NOMO-1 treated with DMSO at 0.1 percent for 48 hours (cell line): ENCODE measurements around the gene S100A5.
"Not testable (repeated sequence)": the region's sequence is repeated elsewhere in the genome, so short reads cannot be mapped to it uniquely, and the experiment has no call there.

Source experiments
- DNase-seq: peaks from one replicate; lab custom pipeline; 2025; ENCODE audit not compliant: unreplicated experiment; lab: John Stamatoyannopoulos, UW

S100A5 gene

DNA sequence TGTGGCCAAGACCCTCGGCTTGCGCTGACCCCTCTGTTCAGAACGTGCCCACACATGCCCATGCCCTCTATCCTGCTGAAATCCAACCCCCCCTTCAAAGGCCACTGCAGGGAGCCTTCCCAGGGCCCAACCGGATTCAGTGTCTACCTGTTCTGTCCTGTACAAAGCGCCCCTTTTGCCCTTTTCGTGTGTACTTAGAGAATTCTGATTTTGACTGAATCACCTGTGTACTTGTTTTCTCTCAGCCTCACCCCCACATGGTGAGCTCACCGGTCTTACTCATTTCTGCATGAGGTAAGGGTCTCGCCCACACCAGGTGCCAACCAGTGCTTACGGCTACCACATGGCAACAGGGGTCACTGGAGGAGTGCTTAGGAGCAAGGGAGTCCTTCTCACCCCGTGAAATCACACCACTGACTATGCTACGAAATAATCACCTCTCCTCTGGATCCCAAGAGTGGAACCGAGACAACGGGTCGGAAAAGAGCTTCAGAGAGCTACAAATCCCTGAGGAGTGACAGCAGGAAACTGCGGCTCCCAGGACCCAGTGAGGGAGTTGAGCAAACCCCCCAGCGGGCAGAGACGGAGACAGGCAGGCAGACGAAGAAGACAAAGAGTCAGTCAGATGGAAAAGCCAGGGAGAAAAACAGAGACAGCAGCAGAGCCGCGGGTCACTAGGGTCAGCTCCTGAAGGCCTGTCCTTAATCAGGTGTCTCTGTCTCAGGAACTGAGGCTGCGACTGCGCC, 27.1 kb upstream of the S100A5 start:
- DNase-seq = no peak

DNA sequence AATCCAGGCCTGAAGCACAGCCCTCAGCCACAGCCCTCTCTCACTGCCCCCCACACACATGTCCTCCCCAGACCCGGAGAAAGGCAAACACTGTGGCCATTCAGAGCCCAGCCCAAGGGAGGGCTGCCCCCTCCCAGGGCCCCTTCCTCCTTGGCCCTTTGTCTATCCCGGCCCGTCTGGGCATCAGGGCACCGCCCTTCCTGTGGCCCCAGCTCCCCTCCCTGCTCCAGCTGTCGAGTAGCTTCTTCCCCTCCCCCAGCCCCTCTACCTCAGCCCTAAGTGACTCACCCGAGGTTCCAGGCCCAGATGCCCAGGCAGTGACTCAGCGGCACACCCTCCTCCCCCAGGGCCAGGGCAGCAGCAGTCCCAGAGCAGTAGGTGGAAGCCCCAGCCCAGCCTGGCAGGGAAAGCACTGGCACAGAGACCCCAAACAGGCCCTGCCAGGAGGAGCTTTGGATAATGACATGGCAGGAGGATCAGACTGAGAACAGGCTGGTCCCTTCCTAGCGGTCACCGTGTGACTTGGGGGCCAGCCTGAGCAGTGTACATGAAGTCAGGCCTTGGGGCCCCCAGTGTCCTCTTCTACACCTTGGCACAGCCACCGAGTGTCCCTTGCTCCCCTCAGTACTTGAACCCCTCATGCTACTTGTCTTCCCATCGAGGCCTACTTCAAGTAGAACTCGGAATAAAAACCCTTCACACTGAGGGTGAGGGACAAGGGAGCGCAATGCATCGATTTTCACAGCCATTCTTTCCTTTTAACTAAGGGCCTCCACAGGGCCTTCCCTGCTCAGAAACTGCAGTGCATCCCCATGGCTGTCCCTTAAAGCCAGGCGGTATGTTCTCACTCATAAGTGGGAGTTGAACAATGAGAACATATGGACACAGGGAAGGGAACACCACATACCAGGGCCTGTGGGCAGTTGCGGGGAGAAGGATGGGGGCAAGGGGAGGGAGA, 26.0 kb upstream of the S100A5 start:
- DNase-seq = peak; percentile 97

GRCh38 chr1:153565529-153566374, 25.0 kb upstream of the S100A5 start, which contains the start of gene S100A2:
Gene S100A2, minus strand, starts transcription at chr1:153565844. Its CDS starts 1,967 bp downstream, at chr1:153563877.
- peak; percentile 48 for DNase-seq

DNA sequence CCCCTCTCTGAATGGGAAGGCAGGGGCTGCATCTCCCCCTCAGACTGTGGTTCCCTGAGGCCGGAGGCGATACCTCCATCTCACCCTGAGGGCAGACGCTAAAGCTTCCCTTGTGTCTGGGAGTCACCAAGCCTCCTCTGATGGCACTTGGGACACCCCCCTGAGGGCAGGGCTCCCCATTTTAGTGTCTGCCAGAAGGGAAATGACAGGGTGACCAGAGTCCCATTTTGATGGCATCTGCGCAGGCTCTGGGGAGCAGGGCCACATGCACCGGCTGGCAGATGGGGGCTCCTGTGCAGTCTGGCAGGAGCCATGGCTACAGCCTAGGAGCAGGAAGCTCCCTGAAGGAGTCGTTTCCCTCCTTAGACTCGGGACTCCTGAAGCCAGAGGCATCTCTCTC, 23.3 kb upstream of the S100A5 start:
- no peak for DNase-seq

DNA sequence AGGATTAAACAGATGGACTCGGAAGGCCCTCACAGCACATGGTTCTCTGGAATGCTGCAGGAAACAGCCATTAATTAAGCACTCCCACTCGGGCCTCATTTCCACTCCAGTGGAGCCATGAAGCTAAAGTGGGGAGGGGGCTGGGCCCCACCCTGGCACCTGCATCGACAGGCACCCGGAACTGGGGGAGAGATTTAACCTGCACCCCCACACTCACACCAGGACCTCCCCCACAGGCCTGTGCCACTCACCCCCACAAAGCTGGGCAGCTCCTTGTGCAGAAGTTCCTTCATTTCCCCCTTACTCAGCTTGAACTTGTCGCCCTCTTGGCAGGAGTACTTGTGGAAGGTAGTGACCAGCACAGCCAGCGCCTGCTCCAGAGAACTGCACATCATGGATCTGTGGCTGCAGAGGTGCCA, 22.8 kb upstream of the S100A5 start:
- no peak for DNase-seq

DNA sequence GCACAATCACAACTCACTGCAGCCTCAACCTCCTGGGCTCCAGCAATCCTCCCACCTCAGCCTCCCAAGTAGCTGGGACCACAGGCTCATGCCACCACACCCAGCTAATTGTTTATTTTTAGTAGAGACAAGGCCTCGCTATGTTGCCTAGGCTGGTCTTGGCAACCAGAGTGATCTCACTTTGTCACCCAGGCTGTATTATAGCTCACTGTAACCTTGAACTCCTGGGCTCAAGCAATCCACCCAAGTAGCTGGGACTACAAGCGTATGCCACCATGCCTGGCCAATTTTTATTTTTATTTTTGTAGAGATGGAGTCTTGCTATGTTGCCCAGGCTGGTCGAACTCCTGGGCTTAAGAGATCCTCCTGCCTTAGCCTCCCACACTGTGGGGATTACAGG, 21.3 kb upstream of the S100A5 start:
- DNase-seq = not testable (repeated sequence)

DNA sequence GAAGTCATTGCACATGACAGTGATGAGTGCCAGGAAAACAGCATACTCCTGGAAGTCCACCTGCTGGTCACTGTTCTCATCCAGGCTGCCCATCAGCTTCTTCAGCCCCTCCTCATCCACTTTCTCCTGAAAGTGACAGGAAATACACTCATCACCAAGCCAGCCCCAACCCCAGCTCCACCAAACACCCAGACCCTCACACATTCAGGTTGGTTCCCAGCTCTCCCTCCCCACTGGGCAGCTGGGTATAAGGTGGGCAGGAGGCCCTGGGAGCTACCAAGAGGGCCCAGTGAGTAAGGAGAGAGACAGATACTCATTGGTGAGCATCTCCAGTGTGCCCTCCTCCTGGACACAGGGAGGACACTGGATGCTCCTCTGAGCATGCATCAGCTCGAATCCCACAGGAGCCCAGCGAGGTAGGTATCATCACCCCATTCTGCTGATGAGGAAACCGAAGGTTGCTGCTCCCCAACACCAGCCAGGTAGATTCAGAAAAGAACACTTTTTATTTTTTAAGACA, 20.8 kb upstream of the S100A5 start:
- DNase-seq = no peak

- DNase-seq = no peak
These were observed 20.2 kb upstream of the S100A5 start for GRCh38 chr1:153560771-153561465.

GRCh38 chr1:153560241-153560640, 19.5 kb upstream of the S100A5 start:
- no peak for DNase-seq

DNA sequence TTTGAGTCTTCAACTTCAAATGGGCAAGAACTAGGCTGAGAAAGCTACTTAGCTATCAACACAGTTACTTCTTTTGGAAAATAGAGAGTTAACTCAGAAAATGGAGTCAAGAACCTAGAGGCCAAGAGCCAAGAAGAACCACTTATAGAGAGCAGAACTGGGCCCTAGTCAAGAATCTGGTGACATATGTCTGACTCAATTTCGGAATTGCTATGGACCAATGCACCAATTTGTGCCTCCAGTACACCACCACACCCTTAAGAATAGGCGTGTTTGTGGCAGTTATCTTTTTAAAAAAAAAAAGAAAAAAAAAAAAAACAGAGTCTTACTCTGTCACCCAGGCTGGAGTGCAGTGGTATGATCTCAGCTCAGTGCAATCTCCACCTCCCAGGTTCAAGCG, 17.1 kb upstream of the S100A5 start:
- DNase-seq = no peak

DNA sequence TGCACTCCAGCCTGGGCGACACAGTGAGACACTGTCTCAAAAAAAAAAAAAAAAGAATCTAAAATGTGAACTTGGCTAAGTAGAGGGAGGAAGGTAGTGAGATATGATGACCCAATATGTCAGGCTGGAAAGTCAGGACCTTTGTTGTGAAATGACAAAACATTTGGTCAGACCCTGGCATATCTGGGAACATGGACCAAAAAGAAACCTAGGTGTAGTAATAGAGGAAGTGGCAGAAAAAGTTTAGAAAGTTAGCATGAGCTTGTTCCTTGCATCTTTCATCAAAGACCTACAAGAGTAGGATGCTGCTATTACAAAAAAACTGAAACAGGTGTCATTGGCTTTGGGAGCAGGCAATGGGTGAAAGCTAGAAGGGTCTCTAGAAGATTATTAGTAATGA, 15.6 kb upstream of the S100A5 start:
- DNase-seq = peak; percentile 15

GRCh38 chr1:153553830-153554541, 13.3 kb upstream of the S100A5 start:
- no peak for DNase-seq

GRCh38 chr1:153553096-153553495, 12.4 kb upstream of the S100A5 start:
- no peak for DNase-seq

DNA sequence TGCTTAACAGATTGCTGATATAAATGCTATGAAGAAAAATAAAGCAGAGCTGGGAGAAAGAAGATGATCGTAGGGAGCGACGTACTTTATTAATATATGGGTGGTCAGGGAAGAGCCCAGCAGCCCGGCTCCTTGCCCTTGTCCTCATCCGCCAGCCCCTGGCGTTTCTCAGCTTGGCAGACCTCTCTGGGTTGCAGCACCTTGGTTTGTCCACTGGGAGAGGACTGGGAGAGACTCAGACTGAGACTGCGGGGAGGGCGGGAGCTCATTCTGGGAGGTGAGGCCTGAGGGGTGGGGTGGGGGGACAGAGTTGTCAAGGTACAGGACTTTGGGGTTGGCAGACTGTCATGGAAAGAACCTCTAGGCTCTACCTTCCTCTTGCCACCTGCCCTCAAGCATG, 11.6 kb upstream of the S100A5 start:
- no peak for DNase-seq

GRCh38 chr1:153550827-153551500, 10.2 kb upstream of the S100A5 start:
- peak; percentile 86 for DNase-seq

DNA sequence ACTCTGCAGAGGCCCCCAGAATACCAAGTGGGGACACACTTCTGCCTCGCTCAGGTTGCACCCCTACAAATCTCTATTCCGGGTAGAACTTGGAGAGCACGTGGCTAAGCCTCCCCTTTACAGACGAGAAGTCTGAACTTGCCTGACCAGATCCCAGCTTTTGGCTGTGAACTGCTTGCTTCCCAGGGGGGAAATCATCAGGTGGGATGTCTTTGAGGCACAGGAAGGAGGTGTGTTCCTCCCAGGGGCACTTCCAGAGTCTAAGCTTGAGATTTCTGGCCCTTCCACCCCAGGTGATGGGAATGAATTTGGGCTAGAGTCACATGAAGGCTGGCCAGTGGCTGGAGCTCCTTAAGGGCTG, 9.6 kb upstream of the S100A5 start:
- DNase-seq = no peak

DNA sequence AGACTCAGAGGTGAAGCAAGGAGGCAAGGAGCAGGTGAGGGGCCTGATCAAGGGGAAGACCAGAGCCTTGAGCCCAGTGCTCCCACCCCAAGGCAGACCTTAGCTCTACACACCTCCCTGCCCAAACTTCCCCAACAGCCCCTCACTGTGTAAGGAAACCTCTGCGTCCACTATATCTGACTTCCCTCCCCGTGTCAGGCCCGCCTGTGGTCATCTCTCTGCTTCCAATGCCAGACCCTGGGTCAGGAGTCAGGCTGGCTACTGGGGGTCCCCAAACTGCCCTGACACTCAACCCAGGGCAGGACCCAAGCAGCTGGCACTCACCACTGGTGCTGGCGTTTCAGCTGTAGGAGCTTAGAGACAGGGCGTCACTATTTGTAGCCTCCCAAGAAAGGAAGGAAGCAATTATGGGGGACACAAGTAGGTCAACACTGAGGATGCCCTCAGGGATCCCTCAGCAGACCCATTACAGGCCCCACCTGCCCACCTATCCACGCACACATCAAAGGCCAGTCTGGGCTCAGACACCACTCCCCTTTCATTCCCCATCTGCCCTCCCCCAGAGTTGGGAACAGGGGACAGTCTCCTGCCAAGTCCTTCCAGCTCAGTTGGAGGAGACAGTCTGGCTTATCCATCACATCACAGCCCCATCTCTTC, 9.1 kb upstream of the S100A5 start:
- no peak for DNase-seq
